Left kidney (tissue), 2 donors: ENCODE measurements around the gene EIPR1. TPM values are rescaled to one million over a fixed set of nuclear protein-coding genes. Genes with fewer than 3 reads are reported as not detected.
A peak's percentile ranks its signal among the peaks of the same experiment; 100 is the strongest.
"Not testable (repeated sequence)": the region's sequence is repeated elsewhere in the genome, so short reads cannot be mapped to it uniquely, and the experiment has no call there.

Experiments used
- DNase-seq: peaks from one replicate; pipeline ENCODE4 v3.0.0-alpha.2; 2013
- polyA plus RNA-seq: library from polyadenylated mRNA; unstranded; fragments of 120-200 nt; gene quantifications from one replicate; pipeline ENCODE4 v1.2.1, GENCODE V29; 2013; ENCODE audit not compliant: insufficient read length

Gene EIPR1
- polyA plus RNA-seq, 1 donor: 26.3 TPM

DNA sequence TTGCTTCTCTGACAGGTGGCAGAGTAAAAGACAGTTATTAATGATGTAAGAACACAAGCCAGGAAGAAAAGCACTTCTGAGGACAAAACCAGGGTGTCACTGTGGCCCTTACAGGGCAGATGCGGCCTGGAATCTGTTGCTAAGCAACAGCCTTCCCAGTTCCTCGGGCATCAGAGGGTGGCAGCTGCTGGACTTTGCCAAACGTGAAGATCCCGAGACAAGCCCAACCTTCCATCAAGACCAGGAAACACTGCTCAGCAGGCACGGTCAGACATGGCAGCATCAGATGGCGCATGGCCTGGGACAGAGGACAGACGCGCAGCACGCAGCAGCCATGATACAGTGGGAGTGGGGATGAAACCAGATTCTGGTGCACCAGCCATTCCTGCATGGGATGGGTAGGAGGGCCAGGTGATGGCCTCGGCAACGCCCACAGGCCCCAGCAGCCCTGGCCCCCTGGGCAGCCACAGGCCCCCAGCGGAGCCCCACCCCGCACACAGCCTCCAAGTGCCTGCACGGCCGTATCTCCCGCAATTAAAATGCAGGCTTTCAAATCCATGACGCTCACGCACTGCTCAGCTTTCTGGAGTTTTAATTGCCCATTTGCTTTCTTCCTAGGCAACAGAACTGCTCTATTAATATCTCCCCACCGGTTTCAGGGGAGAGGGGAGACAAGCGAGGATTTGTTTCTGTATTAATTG, 89.0 kb downstream of the EIPR1 start:
- no peak for DNase-seq

DNA sequence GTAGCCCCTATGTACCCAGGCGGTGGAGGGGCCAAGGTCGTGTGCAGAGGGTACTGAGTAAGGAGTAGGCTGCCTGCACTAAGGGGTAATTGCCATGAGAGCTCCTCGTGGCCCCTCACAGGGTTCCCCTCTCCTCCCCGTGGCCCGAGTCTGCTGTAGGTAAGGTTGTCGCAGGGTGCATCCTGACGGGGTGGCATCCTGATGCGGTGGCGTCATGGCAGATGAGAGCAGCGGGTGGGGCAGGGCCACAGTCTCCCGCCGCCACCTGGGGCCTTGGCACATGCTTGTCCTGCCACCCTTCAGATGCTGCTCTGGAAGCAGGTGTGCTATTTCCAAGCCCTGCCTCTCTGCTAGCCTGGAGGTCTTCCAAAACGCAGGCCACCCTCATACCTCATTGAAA, 89.7 kb downstream of the EIPR1 start:
- no peak for DNase-seq

DNA sequence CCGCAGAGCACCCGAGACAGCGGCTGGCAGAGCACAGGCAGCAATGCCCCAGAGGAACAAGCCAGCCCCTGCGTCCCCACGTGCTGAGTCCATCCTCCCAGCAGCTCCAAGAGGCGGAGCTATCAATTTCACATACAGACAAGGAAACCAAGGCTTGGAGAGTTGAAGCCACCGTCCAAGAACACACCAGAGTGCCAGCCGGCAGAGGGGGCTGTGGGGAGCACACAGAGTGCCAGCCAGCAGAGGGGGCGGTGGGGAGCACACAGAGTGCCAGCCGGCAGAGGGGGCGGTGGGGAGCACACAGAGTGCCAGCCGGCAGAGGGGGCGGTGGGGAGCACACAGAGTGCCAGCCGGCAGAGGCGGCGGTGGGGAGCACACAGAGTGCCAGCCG, 91.0 kb downstream of the EIPR1 start:
- not testable (repeated sequence) for DNase-seq

DNA sequence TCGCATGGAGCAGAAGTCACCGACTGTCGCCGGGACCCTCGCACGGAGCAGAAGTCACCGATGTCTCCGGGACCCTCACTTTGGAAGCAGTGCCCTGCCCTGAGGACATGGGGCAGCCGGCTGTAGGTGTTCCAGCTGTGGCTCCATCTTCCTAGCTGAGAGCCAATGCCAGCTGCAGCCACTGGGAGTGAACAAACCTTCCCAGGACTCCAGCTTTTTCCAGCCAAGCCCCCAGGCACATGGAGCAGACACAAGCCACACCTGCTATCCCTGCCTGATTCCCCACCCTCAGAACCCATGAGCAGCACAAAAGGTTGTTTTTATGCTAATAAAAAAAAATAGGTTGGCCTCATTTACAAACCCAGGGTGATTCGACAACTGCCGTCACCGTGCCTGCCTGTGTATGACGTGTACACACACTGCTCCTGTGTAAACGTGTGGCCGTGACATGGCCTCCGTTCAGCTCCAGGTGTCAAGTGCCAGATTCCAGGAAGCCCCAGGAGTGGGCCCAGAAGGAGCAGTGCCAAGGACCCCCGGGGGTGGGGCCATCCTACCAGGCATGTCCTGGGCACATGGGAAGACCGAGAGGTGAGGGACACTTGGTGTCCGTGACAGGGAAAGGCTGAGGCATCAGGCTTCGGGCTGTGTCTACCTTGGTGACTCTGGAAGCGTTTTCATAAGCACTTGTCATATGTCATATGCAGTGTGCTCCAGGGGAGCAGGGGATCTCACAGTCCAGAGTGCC, 91.5 kb downstream of the EIPR1 start:
- DNase-seq: no peak

GRCh38 chr2:3284657-3285630, 92.7 kb downstream of the EIPR1 start:
- no peak for DNase-seq

DNA sequence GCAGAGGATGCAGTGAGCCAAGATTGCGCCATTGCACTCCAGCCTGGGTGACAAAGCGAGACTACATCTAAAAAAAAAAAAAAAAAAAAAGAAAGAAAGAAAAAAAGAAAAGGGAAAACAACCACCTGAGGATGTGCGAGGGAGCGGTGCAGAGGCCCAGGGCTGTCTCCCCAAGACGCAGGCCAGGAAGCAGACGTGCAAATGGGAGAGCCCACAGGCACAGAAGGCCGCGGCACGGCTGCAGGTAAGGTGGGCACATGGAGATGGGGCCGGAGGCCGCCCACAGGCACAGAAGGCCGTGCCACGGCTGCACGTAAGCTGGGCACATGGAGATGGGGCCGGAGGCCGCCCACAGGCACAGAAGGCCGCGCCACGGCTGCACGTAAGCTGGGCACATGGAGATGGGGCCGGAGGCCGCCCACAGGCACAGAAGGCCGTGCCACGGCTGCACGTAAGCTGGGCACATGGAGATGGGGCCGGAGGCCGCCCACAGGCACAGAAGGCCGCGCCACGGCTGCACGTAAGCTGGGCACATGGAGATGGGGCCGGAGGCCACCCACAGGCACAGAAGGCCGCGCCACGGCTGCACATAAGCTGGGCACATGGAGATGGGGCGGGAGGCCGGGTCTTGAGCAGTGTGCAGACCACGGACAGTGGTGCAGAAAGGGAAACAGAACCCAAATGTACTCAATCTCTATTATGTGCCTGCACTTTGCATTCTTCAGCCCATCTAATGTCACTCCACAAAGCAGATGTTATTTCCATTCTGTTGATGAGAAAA, 93.6 kb downstream of the EIPR1 start:
- not testable (repeated sequence) for DNase-seq

DNA sequence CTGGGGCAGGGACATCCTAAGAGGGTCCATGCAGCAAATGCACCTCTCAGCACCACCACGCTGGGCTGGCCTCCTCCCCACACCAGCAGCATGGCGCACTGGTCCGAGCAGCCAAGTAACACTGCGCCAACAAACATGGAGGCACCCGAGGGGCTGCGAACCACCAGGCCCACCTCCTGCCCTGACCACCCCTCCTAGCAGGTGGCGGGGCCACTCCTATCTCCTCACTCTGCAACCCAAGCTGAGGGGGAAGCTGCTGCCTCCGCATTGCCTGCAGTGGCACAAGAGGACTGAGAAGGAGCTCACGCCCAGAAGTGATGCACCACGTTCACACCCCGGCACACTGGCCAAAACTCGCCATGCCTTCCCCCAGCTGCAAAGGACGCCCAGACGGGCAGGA, 94.4 kb downstream of the EIPR1 start:
- no peak for DNase-seq

DNA sequence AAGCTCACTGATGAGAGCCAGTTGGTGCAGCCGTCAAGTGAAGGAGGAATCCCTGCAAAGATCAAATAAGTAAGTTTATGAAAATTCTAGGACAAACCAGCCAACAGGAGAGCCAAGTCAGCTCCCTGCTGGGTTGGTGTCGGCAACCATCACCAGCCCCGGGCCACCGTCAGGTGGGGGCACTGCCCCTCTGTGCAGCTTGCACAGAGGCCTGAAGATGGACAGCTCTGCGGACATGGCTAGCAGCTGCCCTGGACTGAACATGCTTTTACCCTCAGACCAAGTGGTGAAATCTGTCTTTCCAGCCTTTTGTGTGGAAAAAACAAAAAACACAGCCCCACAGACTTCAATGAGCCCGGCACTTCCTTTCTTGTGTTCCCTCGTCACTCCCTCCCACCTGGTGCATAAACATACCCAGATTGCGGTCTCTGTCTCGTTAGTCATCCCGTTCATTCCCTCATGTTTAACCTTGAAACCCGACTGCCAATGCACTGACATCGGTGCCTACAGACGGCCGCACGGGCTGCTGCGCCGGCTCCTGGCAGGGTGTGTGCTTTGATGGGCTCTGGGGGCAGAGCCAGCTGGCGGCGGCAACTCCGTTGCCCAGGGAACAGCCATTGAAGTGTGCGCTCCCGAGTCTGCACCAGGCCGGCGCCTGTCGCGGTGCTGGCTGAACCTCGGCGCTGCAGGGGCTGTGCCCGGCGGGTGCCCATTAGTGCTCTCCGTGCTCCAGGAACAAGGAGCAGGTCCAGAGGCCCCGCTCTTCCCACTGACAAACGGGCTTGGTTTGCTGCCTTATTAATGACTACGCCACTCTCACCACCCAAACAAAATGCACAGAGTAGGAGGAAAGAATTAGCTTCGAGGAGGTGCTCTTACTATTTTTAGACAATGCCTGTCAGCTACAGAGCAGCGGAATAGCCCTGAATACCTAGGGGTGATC, 95.3 kb downstream of the EIPR1 start:
- peak; percentile 65 for DNase-seq

GRCh38 chr2:3280683-3281520, 96.7 kb downstream of the EIPR1 start:
- no peak for DNase-seq

- DNase-seq: no peak
Observed at GRCh38 chr2:3280197-3280596, 97.4 kb downstream of the EIPR1 start.

GRCh38 chr2:3279236-3279960, 98.2 kb downstream of the EIPR1 start:
- DNase-seq: no peak

- no peak for DNase-seq
Observed at GRCh38 chr2:3278521-3279218, 98.9 kb downstream of the EIPR1 start.

DNA sequence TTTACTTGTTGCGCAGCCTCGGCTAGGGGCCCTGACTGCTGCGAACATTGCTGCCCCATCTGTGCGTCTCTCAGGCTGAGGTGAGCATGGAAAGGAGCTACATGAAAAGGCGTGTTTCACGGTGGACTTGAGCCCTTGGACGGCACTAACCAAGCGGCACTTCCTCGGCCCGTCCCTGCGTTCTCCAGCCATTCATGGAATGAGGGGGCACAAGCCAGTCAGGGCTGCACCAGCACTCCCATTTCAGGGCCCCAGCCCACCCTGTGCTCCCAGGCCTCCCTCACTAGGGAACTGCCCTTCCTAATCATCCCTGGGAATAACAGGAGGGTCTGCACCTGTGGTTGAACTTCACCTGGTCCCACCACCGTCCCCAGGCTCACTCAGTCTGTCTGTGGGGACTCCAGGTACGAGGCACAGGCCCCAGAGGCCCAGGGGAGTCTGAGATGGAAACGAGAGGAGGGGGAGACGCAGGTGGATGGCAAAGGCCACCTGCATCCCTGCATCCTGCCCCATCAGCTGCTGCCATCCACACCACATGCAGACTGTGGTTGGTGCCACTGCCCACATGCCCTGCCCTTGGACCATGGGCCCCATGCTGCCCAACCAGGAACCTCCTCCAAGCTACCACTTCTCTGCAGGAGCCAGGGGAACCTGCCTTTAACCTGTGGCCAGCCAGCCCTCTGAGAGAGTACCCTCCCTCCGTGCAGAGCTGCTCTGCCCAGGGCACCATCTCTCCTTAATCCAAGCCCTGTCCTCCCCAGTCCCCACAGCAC, 99.7 kb downstream of the EIPR1 start:
- no peak for DNase-seq

DNA sequence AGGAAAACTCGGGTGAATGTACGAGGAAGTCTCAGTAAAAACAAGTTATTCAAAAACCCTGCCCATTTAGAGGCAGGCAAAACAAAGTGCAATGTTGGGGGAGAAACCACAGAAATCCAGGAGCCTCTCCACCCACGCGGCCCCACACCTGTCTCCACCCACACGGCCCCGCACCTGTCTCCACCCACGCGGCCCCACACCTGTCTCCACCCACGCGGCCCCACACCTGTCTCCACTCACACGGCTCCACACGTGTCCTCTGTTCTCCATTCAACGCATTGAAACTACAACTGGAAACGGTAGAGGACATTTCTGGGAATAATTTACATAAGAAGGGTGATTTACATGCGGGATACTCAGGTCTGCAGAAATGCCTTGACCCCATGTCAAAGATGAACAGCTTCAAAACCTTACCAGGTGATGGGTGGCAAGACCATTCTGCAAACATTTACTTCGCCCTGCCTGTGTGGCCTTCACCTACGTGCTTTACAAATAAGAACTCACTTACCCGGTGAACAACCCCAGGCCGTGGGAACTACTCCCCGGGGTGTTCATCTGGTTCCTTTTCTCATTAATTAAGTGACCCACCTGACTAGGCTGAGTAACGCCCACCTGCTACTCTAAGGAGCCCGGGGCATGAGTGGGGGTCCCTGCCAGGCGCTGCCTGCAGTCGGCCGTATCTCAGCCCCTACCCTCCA, 100.4 kb downstream of the EIPR1 start:
- DNase-seq: no peak

GRCh38 chr2:3272761-3273160, 104.9 kb downstream of the EIPR1 start:
- DNase-seq: no peak

- no peak for DNase-seq
Observed at GRCh38 chr2:3270095-3270478, 107.5 kb downstream of the EIPR1 start.
